Uterus (tissue), 4 donors: Measurements from ENCODE around the gene NAT14. TPM values are rescaled to one million over a fixed set of nuclear protein-coding genes. Genes with fewer than 3 reads are reported as not detected.

Source experiments
- DNase-seq, 2 donors: peaks; one replicate each; pipeline ENCODE4 v3.0.0-alpha.2; 2019 to 2020
- H3K27ac ChIP-seq, 2 donors: fragments of 200-600 bp; sonication (generic); 1 replicate in 1 of 2; 2 replicates in 1 of 2; pipeline ENCODE4 v1.5.1; 2016 to 2018
- H3K27me3 ChIP-seq, 2 donors: fragments of 200-600 bp; sonication (generic); one replicate each; pipeline ENCODE4 v1.5.1; 2018 to 2019; ENCODE audit warnings: control low read depth in 1 of 2
- H3K36me3 ChIP-seq, 2 donors: fragments of 200-600 bp; sonication (generic); one replicate each; pipeline ENCODE4 v1.5.1; 2019; ENCODE audit warnings: control low read depth in 1 of 2
- H3K4me1 ChIP-seq, 2 donors: fragments of 200-600 bp; sonication (generic); one replicate each; pipeline ENCODE4 v1.5.1; 2018 to 2019; ENCODE audit warnings: control low read depth in 1 of 2
- H3K4me3 ChIP-seq, 2 donors: fragments of 200-600 bp; sonication (generic); 1 replicate in 1 of 2; 2 replicates in 1 of 2; pipeline ENCODE4 v1.5.1; 2018 to 2019; ENCODE audit warnings: mild to moderate bottlenecking in 1 of 2
- H3K9me3 ChIP-seq, 2 donors: fragments of 200-600 bp; sonication (generic); one replicate each; pipeline ENCODE4 v1.5.1; 2019; ENCODE audit warnings: control low read depth in 1 of 2
- CTCF ChIP-seq, 4 experiments: fragments of 200-600 bp in 2 of 4; fragments of 450-650 bp in 2 of 4; sonication (generic) in 2 of 4; IDR thresholded peaks; one replicate each; pipeline ENCODE4 v1.5.1; 2016 to 2019; ENCODE audit warnings: antibody characterized with exemption in 4 of 4, mild to moderate bottlenecking in 2 of 4, moderate library complexity in 1 of 4
- POLR2A ChIP-seq, 2 donors: fragments of 450-650 bp; IDR thresholded peaks; one replicate each; pipeline ENCODE4 v1.6.1; 2016; ENCODE audit warnings: antibody characterized with exemption in 2 of 2, mild to moderate bottlenecking in 1 of 2, moderate library complexity in 1 of 2
- intact Hi-C: fragments of 100-400 bp; cut with DNase I; formaldehyde crosslinking; loops from one replicate; pipeline ENCODE4 v1.15.1; 2023; ENCODE audit warnings: low total_unique reads
- total RNA-seq, 4 donors: library from RNA; depleted of rRNA in 3 of 4; stranded (reverse); fragments of >200 nt in 3 of 4; gene quantifications; one replicate each; pipeline versions ENCODE4 v1.1.0 to v1.2.4, GENCODE V29; 2014 to 2023
- donor health status: DM: yes; HTN: yes; CAD: no.

The NAT14 gene
- total RNA-seq, 4 donors from 2014 or later, result 16.8 to 44.3 (median 19.6) TPM

GRCh38 chr19:55441319-55441691 is 43.7 kb upstream of the NAT14 start:
- peaks cover 17 to 54% of the 10 kb centered on the region in 2 donors for H3K27me3 ChIP-seq

GRCh38 chr19:55441692-55442321 is 43.2 kb upstream of the NAT14 start:
- TF ChIP-seq CTCF (IDR thresholded peaks at IDR 0.05) (no peak), POLR2A (IDR thresholded peaks at IDR 0.05) (no peak)
- peaks cover 17 to 54% of the 10 kb centered on the region in 2 donors for H3K27me3 ChIP-seq
- DNase-seq, result no peak
- intact Hi-C loops, result no loop called here
- H3K27ac ChIP-seq, result no peak overlapping the region
- no peaks in the 10 kb centered on the region for H3K36me3 ChIP-seq
- H3K4me1 ChIP-seq, result no peaks in the 10 kb centered on the region
- no peaks in the 10 kb centered on the region for H3K9me3 ChIP-seq
- no peak overlapping the region for H3K4me3 ChIP-seq

More at GRCh38 chr19:55441319-55441691, 43.7 kb upstream of the NAT14 start:
- Histone ChIP-seq H3K36me3 (no peaks in the 10 kb centered on the region), H3K27ac (no peak overlapping the region), H3K4me1 (no peaks in the 10 kb centered on the region), H3K4me3 (no peak overlapping the region), H3K9me3 (no peaks in the 10 kb centered on the region)
- DNase-seq, result no peak
- intact Hi-C loops, result no loop called here
- TF ChIP-seq POLR2A (IDR thresholded peaks at IDR 0.05), result no peak
- TF ChIP-seq CTCF (IDR thresholded peaks at IDR 0.05), result no peak

- H3K9me3 ChIP-seq, result no peaks in the 10 kb centered on the region
- TF ChIP-seq POLR2A (IDR thresholded peaks at IDR 0.05) (no peak), CTCF (IDR thresholded peaks at IDR 0.05) (no peak)
- no peak overlapping the region for H3K27ac ChIP-seq
- no peak overlapping the region for H3K4me3 ChIP-seq
- intact Hi-C loops, result no loop called here
- no peak for DNase-seq
- H3K36me3 ChIP-seq, result no peaks in the 10 kb centered on the region
- H3K4me1 ChIP-seq, result no peaks in the 10 kb centered on the region
- peaks cover 17 to 49% of the 10 kb centered on the region in 2 donors for H3K27me3 ChIP-seq
Measured at GRCh38 chr19:55442372-55442961, 42.5 kb upstream of the NAT14 start.

GRCh38 chr19:55443045-55443823 is 41.8 kb upstream of the NAT14 start, which contains the start of gene SHISA7:
SHISA7 (minus strand) TSS chr19:55443300; CDS start chr19:55442863, 437 bp downstream.
- H3K27me3 ChIP-seq, result peaks cover 15 to 44% of the 10 kb centered on the region in 2 donors

More at GRCh38 chr19:55443045-55443823, 41.8 kb upstream of the NAT14 start, which contains the start of gene SHISA7:
- Histone ChIP-seq H3K27ac (no peak within 1 kb of the TSS), H3K4me1 (no peaks in the 10 kb centered on the region), H3K36me3 (no peaks in the 10 kb centered on the region), H3K9me3 (no peaks in the 10 kb centered on the region), H3K4me3 (no peak within 1 kb of the TSS)
- no peak for TF ChIP-seq POLR2A (IDR thresholded peaks at IDR 0.05)
- no peak for TF ChIP-seq CTCF (IDR thresholded peaks at IDR 0.05)
- DNase-seq, result no peak
- intact Hi-C loops, result no loop called here
